GM12892 (cell line): ENCODE data around the gene ADAMTS2.

Experiments used
- DNase-seq: peaks from one replicate; pipeline ENCODE4 v3.0.0; 2011; ENCODE audit not compliant: insufficient read length
- FAIRE-seq: peaks from 2 replicates; lab custom pipeline; 2011; peaks lifted over from hg19 to GRCh38; lab: Jason Lieb, UNC
- POLR2A ChIP-seq: IDR thresholded peaks from 2 replicates; pipeline ENCODE4 v1.6.1; 2011; ENCODE audit warnings: low read depth, low read length, control low read depth
- POLR2AphosphoS5 ChIP-seq: IDR thresholded peaks from 2 replicates; pipeline ENCODE4 v1.6.1; 2011; ENCODE audit warnings: low read depth, low read length, control low read depth
- TAF1 ChIP-seq: IDR thresholded peaks from 2 replicates; pipeline ENCODE4 v1.6.1; 2011; ENCODE audit warnings: low read depth, mild to moderate bottlenecking, control low read depth, low read length, borderline replicate concordance

Gene ADAMTS2

DNA sequence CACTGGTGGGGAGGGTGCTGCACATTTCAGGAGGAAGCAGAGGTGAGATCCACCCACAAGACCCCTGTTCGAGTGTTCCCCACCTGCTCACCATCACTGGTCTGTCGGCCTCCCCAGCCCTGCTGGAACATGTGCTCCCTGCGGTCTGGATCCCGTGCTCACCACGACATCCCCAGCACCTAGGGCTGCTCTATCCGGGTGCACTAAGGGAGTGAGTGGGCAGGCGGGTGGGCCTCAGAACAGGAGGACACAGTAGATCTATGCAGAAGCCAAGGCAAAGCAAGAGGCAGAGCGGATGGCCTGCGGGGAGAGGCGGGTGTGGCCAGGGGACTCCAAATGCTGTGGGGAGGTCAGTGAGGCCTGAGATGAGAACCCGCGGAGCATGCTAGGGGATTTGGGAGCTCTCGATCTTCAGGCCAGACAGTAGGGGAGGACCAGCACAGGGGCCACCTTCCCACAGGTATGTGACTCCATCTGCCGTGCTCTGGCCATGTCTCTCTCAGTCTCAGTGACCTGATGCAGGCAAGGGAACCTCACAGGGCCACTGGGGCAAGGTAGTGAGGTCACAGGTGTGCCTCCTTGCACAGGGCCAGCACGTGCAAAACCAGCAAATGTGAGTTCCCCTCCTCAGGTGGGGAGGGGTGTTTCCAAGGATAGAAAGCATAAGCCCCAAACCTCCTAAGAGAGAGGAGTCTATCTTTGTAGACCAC is 150.9 kb downstream of the ADAMTS2 start:
- DNase-seq: no peak
- no peak for FAIRE-seq
- no peak for TF ChIP-seq POLR2AphosphoS5
- TF ChIP-seq POLR2A: no peak
- no peak for TF ChIP-seq TAF1

DNA sequence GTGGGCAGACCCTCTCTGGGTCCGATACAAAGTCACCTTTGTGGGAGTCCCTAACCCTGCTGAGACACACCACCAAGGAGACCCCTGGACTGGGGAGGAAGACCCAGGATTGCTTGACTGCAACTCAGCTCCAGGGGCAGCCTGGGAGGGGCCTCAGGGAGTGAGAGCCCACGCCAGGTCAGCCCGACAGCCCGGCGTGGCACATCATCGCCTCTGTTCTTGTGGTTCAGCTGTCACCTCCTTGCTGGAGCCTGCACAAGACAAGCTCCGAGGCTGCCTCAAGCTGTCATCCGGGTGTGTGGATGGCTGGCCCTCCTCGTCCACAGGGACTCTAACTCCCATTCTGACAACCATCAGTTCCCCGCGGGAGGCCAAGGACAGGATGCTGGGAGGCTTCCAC is 151.5 kb downstream of the ADAMTS2 start:
- FAIRE-seq: no peak
- DNase-seq: no peak
- TF ChIP-seq TAF1 (no peak), POLR2AphosphoS5 (no peak)

DNA sequence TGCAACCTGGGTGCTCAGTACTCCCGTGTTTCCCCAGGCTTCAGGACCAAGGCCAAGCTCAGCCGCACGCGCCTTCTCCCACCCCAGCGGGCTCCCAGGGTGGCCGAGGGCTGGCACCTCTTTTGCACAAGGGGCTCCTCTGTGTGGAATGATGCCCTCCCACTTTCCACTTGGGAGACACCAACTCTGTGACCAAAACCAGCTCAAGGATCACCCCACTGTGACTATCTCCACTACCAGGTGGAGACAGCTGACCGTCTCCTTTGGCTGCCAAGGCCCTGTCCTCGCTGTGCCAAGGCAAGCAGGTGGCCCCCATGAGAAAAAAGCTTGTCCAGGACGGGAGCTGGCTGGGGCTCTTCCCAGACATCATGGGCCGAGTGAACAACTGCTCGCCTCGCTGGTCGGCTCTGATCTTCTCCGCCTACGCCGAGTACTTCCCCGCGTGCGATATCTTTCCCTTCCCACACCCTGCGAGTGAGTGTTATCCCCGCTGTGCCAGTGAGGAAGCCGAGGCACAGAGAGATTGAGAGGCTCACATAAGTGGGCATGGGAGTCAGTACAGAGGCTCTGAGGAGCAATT is 152.3 kb downstream of the ADAMTS2 start:
- no peak for TF ChIP-seq TAF1
- no peak for TF ChIP-seq POLR2AphosphoS5
- no peak for TF ChIP-seq POLR2A
- DNase-seq (no peak), FAIRE-seq (no peak)

DNA sequence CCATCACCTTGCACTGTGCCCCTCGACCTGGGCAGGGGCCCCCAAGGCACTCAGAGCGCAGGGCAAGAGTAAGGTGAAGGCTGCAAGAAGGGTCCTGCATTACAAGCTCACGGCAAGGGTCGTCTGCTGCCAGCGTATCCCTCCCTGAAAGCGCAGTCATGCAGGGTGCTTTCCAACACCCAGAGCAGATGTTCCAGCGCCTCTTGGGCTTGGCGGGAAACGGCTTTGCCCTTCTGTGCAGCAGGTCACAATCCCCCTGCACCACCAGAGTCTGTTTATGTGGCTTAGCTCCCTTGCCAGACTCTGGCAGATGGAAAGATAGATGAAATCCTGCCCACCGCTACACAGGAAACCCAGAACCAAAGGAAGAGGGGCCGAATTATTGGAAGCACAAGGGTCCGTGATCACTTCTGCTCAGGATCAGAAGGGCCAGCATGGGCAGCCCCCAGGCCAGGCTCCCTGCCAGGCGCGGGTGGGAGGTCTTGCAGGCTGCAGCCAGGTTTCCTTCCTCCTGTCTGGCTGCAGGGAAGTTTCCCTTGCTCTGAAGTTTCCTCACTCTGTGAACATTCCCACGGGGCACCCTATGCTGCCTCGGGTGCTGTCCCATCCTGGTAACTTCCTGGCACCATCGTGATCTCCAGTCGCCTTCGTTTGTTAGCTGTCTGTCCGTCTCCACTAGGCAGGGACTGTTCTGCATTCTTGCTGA is 152.9 kb downstream of the ADAMTS2 start:
- DNase-seq (no peak), FAIRE-seq (no peak)
- TF ChIP-seq POLR2A (no peak), POLR2AphosphoS5 (no peak), TAF1 (no peak)

DNA sequence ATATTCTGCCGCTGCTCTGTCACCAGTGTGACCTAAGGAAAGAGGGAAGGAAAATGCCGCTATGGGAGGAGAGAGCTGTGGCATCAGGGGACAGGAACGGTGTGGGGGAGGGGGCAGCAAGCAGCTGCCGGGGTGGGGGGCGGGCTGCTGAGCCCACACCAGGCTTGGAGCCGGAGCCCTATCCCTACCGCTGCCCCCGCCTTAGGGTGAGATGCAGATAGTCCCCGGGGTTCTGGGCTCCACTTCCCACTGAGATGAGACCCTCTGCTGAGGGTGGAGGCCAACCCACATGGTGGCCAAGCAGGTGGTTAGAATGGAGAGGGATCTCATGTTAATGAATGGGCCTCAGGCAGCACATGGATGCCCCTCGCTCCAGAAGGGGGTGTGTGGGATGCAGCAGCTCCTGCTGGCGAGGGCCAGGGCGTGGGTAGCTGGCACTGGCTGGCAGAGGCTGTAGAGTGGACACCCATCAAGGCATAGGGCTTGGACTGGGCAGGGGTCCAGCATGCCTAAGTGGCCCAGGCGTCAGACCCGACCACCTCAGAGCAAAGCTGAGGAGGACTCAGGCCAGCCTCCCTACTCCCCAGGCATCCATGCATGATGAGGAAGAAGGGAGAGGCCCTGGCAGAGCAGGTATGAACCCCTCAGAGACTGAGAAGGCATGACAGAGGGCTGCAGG is 153.6 kb downstream of the ADAMTS2 start:
- FAIRE-seq: no peak
- TF ChIP-seq TAF1 (no peak), POLR2AphosphoS5 (no peak), POLR2A (no peak)
- DNase-seq: no peak

DNA sequence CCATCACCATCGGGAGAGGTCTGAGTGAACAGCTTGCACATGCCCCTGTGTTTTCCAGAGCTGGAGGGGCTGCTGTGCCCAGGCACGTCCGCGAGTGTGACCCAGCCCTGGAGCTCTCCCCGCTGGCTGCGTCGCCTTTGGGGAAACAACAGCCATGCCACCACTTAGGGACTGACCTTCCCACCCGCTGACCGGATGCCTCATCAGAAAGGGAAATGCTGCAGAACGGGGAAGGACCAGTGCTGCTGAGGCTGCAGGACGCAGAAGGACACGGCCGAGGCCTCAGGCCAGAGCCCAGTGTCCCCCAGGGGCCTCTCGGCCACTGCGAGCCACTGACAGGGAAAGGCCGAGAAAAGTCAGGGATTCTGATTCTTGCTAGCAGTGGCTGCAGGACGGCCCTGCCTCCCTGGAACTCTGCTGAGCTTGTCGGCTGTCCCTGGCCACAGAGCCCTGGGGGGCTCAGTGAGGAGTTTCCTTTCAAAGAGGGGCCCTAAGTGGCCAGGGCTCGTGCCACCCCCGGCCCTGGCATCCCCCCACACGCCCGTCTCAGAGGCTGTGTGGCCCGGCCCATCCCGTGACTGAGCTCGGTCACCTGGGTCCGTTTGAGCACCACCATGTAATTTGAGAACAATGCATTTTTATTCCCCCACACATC is 154.3 kb downstream of the ADAMTS2 start:
- DNase-seq (no peak), FAIRE-seq (no peak)
- no peak for TF ChIP-seq TAF1
- no peak for TF ChIP-seq POLR2AphosphoS5
- no peak for TF ChIP-seq POLR2A

DNA sequence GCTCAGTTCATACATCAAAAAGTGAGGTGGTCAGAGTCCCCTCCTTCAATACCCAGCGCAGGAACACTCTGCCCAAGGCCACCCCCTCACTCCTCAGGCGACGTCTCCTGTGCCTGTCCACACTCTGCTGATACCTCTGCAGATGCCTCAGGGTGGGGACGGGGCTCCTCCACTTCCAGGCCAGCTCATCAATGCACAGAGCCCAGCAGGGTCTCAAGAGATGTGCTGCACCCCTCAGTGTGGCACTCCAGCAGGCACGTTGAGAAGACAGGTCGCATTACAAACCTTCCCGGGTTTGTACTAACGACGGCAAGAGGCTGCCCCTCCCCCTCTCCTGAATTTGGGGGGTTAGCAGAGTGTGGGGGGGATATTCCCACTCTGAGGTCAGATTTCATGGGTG is 156.6 kb downstream of the ADAMTS2 start:
- FAIRE-seq (no peak), DNase-seq (no peak)
- no peak for TF ChIP-seq TAF1
- no peak for TF ChIP-seq POLR2AphosphoS5
- TF ChIP-seq POLR2A: no peak

DNA sequence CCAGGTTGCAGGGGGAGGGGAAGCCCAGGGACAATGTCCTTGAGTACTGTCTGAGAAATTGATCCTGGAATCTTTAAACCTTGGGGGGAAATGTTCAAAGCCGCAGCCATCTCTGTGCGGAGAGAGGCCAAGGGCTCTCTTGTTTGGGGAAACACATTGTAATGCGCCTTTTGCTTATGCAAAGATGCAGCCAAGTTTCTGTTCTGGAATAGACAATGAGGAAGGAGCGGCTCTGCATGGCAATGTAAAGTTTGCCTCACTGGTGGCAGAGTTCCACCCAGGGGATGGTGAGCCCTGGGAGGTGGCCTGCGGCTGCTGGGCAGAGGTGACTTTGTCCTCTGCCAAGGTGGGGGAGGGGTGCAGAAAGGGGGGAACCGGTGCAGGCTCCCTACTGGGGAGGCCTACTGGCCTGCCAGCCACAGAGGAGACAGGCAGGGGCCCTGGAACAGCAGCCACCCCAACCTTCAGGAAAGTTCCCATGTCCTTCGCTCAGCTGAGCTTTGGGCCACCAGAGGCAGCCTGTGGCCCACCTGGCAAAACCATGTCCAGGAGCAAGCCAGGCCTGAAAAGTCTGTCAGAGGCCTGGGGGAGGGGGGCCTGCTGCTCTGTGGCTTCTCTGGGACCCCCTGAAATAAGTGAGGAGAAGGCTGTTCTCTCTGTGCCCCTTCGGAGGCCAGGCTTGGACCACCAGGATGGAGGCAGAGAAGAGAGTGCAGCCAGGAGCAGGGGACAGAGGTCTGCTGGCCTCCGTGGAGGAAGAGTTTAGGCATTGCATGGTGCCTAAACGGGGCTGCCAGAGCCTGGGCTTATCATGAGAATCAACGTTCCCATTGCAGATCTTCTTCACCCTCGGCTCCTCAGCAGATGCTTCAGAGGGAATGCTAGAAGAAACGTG is 157.3 kb downstream of the ADAMTS2 start:
- TF ChIP-seq TAF1: no peak
- no peak for TF ChIP-seq POLR2A
- TF ChIP-seq POLR2AphosphoS5: no peak
- DNase-seq (no peak), FAIRE-seq (no peak)

DNA sequence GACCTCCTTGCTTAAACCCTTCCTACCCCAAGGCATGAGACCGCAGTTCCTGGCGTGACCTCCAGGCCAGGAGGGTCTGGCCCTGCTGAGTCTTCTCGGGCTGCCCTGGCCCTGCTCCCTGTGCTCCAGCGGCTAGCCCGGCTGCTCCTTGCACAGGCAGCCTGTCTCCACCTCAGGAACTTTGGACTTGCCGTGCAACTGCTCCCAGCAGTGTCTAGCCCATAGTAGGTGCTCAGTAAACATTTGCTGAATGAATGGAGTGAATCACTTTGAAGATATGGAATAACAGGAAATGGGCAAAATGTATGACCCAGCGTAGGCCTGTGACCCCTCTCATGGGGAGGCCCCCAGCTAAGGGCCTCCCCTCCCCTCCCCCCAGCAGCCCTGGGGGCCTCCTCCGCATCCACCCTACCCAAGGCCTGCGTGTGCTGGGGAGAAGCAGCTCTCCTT is 158.0 kb downstream of the ADAMTS2 start:
- DNase-seq: no peak
- TF ChIP-seq TAF1 (no peak), POLR2A (no peak), POLR2AphosphoS5 (no peak)
- no peak for FAIRE-seq

DNA sequence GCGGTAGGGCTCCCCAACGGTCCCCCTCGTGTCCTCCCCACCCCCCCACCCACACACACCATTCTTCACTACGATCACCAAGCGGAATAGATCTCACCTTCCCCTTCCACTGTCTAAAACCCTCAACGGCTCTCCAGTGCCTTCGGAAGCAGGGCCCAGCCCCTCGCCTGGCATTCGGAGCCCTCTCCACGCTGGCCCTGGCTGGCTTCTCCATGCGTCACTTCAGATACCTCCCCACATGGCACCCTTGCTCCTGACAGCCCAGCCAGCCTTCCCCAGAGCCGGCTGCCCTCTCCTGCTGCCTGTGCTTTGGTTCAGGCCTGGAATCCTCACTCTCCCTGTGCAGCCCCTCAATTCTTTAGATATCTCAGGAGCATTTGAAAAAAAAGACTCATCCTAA is 158.5 kb downstream of the ADAMTS2 start:
- DNase-seq: no peak
- FAIRE-seq: no peak
- no peak for TF ChIP-seq TAF1
- TF ChIP-seq POLR2A: no peak
- TF ChIP-seq POLR2AphosphoS5: no peak
